Central memory CD4-positive, alpha-beta T cell (primary cell): ENCODE results near the gene MFAP3L.
"Not testable (repeated sequence)": the region's sequence is repeated elsewhere in the genome, so short reads cannot be mapped to it uniquely, and the experiment has no call there.

ENCODE experiments used
- DNase-seq: peaks from one replicate; pipeline ENCODE4 v3.0.0; 2022
- total RNA-seq, 3 experiments: gene quantifications; one replicate each; lab custom pipeline; 2026; lab: John Stamatoyannopoulos, UW

The MFAP3L gene
- total RNA-seq, result 1.4 to 6.6 (median 3.6) reads per million in 3 experiments

DNA sequence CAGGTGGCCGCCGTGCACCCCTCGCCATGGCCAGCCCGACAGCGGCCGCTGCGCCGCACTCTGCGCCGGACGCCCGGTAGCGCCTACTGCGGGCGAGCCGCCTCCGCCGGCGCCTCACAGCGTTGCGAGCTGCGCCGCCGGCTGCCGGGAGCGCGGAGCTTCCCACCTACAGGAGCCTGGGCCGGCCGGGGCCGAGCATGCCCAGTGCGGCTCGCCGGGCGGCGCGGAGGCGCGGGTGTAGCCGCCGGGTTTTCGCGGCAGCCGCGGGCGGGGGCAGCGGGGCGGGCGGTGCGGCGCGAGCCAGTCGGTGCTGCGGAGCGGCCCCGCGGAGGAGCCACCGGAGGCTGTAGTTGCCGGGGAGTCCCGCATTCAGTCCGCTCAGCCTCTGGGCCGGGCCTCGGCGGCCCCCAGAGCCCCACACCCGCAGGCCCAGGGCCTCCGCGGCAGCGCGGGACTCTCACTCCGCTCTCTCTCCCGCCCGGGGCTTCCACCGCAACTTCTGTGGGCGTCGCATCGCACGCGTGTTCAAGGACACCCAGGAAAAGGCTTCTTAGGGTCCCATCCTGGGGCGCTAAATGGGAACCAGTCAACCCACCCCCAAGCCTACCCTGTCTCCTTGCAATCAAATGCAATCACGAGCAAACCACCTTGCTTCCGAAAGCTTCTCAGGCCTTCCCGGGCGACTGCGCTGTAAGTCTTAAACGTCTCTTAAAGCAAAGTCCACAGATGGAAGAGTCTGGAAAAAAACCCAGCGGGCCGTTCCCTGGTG is at the start of gene MFAP3L:
TSS of gene MFAP3L (minus strand) at position 143 of the 769 bp plus-strand sequence. CDS start 20,518 bp downstream, outside the sequence.
- DNase-seq, result peak; percentile 85

DNA sequence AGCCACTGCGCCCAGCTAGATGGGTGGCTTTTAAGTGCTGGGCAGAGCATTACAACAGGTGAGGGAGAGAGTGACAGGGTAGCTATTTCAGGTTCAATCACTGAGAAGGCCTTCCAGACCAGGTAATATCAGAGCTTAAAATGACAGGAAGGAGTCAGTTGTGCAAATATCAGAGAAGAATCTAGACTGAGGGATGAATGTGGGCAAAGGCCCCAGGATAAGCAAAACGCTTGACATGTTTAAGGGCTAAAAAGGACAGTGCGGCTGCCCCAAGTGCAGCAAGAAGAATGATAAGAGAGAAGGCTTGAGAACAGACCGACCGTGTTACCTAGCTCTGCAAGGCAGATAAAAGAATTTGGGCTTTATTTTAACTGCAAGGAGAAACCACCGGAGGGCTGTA is 45.0 kb upstream of the MFAP3L start:
- DNase-seq, result no peak

DNA sequence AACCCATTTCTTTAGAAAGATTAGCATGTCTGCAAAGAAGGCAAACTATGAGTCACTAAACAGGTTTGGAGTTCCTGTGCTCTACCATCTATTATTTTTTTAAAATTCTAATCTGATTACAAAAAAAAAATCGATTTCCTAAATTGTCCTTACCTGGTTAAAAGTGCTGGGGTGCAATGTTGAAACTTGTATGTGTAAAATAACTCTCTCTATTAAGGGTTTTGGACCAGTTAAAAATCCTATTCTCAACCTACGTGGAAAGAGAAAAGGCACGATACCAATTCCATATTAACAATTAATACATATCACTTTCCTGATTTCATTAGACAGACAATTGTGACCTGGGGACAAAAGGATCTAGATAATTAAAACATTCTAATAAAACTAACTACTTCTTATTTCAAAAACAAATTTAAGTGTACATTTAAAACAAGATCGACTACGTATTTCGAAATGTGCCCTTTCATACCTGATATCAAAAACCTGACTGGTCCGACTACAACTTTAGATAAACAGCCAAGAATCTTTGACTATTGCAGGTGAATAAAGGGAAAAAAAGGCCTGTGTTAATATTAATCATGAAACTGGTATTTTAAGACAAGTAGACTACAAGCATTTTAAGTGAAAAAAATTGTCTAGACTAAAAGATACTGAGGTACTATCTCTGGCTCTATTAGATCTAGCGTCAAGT is 42.4 kb upstream of the MFAP3L start:
- DNase-seq, result no peak

DNA sequence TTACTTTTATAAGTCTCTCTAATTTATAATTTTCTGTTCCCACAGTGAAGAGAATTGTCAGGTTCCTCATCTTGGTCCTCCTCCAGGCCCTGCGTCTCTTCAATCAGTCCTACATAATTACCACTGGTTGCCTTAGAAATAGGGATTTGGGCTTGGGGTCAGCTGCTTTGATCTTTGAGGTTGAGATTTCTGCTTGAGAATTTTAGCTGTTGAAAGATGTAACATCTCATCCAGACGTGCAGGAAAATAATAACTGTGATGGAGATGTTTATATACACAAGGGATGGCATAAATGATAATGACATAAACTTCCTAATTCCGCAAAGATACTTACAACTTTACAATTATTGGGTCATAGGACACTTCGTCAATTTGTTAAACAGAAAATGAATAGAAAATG is 33.2 kb upstream of the MFAP3L start:
- no peak for DNase-seq

DNA sequence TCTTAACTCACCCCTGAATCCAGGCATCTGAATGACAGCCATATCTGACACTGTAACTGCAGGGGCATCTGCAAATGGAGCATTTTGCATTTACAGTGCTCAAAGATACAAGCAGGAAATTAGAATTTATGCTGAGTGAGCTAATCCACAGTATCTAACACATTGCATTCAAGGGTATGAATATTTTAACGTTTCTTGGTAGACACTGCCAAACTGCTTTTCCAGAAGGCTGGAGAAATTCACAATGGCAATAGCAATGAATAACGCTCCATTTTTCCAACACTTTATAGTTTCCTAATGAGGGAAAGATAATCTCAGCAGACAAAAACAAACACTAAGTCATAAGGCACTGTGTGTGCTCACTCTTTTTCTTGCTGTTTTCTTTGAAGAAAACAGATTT is 32.6 kb upstream of the MFAP3L start:
- no peak for DNase-seq

DNA sequence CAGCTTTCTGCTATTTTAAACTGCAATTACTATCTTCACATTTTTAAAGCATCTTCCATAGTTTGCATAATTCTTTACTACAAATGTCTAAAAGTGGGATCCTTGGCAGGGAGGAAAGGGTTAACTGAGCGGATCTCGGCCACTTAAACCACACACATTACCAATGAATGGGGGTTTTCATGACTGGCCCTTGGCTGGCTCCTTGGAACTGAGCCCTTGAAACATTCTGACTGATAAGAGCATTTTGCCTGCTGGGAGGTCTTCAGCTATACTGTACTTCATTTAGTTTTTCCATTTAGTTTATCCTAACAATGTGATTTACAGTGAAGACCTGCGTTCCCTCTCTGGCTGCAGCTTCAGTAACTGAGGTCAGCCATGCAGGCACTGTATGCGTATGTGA is 31.7 kb upstream of the MFAP3L start:
- no peak for DNase-seq

DNA sequence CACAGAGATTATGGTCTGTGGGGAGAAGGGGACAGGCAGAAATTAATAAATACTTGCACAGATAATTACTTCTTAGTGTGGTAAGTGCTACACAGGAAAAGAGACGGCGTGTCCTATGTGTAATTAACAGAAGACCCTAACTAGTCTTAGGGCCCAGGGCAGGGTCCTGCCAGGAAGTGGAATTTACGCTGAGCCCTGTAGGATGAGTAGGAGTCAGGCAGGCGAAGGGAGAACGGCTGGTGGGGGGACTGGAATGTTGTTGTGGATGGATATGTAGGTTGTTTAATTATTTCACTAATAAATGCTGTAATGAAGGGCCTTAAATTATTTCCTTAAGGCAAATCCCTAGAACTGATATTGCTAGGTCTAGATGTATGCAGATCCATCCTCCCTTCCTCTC is 26.7 kb upstream of the MFAP3L start:
- DNase-seq, result no peak

DNA sequence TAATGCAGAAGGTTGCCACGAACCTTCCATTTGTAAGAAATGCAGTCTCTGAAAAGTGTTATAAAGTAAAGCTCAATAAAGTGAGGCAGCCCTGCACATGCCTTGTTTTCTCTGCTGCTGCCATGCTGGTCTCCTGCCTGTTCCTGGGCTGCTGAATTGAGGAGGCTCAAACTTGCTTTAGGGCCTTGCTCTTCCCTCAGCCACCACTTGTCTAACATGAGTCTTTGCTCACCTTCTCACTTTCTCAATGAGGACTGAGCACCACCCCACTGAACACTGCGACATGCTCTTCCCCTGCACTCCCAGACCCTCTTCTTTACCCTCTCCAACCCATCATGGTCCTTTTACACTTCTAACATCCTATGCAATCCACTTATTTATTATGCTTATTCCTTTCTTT is 25.2 kb upstream of the MFAP3L start:
- DNase-seq, result no peak

DNA sequence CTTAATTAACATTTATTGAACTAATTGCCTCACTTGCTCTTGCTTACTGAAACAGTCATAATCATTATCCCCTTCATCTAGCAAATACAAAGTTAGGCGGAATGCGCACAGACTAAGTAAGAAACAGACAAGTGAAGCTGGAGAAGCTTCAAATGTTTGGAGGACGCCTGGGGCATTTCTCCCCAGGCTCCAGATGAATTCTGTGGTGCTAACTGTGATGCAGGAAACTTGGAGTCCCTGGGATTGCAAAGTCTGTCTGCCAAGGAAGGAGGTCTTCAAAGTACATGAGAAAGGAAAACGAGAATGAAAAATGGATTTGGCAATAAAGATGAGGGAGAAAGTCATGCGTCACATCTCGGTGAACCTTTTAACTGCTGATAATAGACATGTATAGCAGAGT is 23.6 kb upstream of the MFAP3L start:
- no peak for DNase-seq

DNA sequence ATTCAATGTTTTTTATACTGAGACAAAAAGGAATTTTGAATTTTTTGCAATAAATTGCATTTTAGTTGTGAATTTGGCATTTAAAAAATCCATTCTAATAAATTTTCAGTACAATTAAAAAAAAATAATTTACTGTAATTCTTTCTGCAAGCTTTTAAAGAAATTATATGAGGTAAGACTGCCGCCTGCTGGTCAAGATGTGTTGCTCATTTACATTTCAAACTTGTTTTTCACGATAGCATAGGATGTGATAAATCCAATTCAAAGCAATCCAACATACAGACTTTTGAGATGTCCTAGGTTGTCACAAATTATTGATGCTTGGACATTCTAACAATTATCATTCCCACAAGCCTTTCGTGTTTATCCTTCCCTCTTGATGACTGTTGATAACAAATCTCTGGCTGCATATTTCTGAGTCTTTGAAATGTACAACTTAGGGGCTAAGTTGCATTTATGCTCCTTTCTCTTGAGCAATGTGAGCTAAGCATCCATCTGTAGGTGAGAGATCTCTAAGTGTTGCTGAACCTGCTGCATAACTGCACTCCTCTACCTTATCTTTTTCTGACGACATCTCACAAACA is 21.7 kb upstream of the MFAP3L start:
- DNase-seq, result peak; percentile 47

DNA sequence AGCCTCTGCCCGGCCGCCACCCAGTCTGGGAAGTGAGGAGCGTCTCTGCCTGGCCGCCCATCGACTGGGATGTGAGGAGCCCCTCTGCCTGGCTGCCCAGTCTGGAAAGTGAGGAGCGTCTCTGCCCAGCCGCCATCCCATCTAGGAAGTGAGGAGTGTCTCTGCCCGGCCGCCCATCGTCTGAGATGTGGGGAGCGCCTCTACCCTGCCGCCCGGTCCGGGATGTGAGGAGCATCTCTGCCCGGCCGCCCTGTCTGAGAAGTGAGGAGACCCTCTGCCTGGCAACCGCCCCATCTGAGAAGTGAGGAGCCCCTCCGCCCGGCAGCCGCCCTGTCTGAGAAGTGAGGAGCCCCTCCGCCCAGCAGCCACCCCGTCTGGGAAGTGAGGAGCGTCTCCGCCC is 20.0 kb upstream of the MFAP3L start:
- not testable (repeated sequence) for DNase-seq

DNA sequence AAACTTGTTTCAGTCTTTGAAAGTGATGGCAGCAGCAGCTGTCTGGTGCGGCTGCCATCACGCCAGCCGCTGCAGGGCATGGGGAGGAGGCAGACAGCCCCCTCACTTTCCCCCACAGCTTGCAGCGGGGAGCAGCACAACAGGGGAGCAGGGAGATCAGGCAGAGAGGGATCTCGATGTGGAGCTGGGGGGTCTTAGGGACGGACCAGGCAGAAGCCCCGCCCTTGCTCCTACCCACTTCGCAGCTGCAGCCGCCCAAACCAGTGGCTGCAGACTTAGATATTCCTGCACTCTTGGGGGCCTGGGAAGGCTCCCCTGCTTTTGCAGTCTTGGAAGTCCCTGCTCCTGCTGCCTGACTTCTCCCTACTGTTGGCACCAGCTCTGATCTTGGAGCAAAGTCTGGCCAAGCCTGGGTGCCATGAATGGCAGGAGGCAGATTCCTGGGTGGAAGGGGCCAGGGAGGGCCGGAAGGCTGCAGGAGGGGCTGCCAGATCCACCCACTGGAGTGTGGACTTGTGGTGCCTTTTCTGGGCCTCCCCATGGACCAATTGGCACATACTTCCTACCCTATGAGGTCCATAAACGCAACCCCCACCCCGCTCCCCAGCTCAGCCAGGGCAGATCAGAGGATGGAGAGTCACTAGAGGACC is 14.0 kb upstream of the MFAP3L start:
- no peak for DNase-seq

DNA sequence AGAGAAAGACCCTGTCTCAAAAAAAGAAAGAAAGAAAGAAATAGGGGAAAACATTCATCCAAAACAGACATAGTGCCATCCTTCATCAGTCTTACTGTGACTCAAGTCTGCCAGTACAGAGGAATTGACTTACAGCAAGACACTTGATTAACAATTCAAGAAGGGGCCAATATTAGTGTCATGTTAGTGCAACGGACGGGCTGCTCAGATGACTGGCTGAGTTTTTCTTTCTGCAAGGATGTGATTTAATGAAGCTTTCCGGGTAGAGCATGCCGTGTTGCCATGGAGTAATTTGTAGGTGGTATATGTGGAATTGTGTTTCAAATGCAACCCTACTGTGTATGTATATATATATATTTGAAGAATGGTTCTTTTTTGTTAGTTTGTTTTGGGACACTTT is 12.6 kb upstream of the MFAP3L start:
- DNase-seq, result no peak

DNA sequence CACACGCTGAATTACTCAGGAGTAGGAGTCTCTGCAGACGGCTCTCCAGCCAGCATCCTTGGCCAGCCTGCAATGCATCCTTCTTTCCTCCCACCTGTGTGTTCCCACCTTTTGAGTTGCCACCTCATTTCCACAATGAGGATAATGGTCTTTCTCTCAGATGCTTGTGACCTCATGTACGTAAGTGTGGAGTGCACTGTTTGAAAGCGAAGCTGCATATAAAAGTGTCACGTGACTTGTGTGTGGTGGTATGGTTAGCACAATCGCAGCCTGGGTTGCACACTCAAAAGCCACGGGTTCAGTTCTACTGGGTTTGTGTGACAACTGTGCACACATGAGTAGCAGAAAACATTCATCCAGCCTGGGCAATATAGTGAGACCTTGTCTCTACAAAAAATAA is 12.0 kb upstream of the MFAP3L start:
- no peak for DNase-seq

DNA sequence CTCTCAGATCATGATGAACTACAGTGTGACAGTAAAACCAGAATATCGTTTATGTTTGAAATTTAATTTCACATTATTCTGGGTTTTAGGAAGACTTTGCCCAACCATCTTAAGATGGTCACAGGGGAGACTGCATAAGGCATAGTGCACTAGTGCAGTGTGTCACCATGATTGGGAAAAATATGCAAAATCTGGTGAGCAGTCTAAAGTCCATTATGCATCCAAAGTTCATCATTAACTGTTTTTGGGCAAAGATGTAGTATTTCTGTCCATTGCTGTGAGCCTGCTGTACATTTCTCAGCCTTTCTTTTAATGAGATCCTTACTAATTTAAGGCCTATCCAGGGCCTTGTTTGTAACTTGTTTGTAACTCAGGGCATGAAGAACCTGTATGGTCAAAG is 11.3 kb upstream of the MFAP3L start:
- no peak for DNase-seq

DNA sequence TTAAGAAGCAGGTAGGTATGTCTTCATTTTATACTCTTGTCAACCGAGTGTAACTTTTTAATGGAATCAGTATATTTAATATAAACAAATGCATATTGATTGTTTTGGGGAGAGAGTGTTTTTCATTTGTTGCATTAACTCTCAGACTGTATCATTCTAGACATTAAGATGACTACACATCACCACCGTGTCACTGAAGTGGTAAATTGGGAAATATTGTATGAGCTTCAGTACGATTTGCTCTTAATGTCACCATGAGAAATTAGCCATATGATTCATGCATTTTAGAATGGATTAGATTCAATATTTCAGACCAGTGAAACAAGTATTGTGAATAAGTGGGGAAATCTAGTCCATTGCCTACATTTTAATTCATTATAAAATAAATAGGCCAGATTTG is 9.7 kb upstream of the MFAP3L start:
- no peak for DNase-seq

DNA sequence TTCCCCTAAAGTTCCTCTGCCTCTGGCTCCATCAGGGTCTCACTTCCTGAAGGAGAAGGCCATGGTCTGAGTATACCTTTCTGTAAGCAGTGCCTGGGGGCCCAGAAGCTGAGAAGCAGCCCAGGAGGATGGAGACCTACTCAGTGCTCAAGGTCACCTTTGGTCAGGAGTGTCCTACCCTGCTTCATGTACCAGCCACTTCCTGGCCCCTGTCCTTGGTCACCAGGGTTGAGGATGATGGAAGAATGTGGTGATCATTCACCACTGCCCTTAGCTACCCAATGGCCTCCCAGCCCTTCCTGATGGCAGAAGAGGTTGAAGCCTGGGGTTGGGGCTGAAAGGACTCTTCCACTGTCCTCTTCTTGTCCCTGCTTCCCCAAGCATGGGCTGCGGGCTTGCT is 9.0 kb upstream of the MFAP3L start:
- DNase-seq, result no peak

DNA sequence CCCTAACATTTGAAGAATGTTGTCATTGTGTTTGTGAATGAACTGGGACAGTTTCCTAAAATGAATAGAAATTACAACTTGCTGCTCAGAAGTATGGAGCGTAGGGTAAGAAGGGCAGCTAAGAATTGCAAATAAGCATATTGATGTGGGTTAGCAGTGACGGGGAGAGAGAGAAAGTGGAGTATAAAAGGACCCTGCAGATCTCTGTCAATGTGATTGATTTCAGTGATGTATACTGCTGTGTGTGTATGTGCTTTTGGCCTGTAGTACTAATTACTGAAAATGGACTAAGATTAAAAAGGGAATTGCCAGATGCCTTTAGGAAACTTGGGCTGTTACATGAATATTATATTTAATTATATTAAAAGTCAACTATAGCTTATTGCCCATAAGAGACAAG is 7.8 kb upstream of the MFAP3L start:
- DNase-seq, result no peak

DNA sequence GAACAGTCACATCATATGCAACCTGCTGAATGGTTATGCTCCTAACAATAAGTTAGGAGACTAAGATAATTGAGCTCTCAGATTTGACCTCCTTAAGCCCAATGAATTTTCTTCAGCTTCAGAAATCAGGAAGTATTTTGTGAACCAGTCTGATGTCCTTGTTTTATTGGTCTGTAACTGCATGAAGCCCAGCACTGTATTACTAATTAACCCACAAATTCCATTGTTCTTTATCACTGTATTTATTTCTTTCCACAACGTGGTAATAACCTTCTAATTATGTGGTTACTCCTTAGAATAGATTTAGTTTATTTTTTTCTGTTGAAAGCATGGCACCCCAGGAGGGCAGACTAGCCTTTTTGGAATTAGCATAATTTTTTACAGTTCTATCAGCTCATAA is 3.9 kb upstream of the MFAP3L start:
- no peak for DNase-seq

DNA sequence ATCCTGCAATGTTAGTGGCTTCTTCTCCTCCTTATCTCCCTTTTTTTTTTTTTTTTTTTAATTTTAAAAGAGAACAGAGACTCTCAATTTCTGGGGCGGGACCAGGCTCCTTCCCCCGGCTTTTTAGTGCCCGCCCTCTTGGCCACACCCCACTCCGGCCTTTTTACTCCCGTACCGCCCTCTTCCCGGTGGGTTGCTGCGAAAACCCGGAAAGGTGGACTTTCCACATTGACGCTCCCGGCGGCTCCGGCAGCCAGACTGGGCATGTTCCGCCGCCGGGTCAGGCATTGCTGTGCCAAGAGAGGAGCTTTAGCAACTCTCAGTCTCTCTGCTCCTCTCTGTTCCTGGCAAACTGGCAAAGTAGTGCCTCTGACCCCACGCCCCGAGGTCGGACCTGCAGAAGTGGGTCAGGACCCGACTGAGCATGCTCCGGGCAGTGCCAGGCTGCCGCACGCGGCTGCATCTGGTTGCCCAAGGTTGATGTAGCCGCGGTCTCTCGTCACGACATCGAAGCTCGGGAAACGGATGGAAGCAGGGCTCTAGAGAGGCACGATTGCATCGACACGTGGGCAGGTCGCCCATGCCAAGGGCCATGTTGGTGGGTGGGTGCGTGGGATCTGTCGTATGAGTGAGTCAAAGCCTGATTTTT is 1.1 kb upstream of the MFAP3L start:
- DNase-seq, result peak; percentile 90

DNA sequence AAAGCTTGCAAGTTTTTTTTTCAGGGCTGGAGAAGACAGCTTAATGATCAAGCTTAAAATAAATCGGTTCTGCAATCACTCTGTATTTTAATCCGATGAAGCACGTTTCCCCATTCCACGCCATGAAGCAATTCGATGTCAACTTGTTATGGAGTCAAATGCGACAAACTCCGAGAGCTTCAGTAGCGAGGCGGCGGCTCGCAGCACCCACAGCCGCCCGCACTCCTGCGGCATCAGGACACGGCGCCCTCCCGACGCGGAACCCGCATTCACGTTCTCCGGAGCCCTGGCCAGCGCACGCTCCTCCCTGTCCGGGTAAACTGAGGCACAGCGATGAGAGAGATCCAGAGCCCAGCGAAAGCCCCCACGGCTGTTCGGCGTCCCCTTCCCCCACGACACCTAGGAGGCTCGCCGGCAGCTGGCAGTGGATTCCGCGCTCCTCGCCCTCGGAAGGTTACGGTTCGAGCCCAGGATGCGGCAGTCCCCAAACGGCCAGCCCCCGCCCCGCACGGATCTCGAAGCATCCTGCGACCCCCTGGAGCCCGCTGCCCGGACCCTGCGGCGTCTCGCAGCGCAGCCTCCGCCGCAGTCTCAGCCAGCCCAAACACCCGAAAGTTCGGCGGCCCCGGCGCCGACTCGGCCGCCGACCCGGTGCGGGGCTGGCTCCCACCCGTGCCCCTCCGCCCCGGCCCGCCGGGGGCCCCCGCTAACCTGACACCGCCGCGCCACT is 507 bp downstream of the MFAP3L start:
- DNase-seq, result no peak

DNA sequence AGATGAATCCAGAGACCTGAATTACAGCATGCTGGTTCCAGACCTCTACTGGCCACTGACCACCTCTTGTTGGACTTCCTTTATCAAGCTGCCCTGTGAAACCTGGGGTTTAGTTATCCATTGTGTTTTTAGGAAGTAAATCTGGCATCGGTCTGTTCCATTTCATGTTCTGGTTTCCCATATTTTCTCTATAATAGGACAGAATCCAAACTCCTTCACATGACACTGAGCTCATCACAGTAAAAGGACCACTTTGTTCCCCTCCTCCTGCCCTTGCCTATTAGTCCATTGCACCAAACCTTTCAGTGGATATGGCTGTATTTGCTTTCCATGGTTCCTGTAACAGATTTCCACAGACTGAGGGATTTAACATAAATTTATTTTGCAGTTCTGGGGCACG is 4.0 kb downstream of the MFAP3L start:
- no peak for DNase-seq
